Sigmoid colon (tissue), 7 donors: ENCODE data around the gene TNNC2. TPM values are rescaled to one million over a fixed set of nuclear protein-coding genes. Genes with fewer than 3 reads are reported as not detected.

Experiments
- DNase-seq: peaks from one replicate; pipeline ENCODE4 v3.0.0-alpha.2; 2019
- H3K27ac ChIP-seq, 4 donors: fragments of 200-600 bp; sonication (generic); one replicate each; pipeline ENCODE4 v1.5.1; 2016 to 2019; ENCODE audit warnings: mild to moderate bottlenecking in 1 of 4
- H3K27me3 ChIP-seq, 3 donors: fragments of 200-600 bp; sonication (generic); one replicate each; pipeline ENCODE4 v1.5.1; 2019; ENCODE audit warnings: mild to moderate bottlenecking in 1 of 3
- H3K36me3 ChIP-seq, 4 donors: fragments of 200-600 bp; sonication (generic); one replicate each; pipeline ENCODE4 v1.5.1; 2016 to 2019
- H3K4me1 ChIP-seq, 4 donors: fragments of 200-600 bp; sonication (generic); one replicate each; pipeline ENCODE4 v1.5.1; 2017 to 2019
- H3K4me3 ChIP-seq, 4 donors: fragments of 200-600 bp; sonication (generic); one replicate each; pipeline ENCODE4 v1.5.1; 2017 to 2019; ENCODE audit warnings: mild to moderate bottlenecking in 2 of 4, moderate library complexity in 1 of 4
- H3K9me3 ChIP-seq, 4 donors: fragments of 200-600 bp in 3 of 4; sonication (generic) in 3 of 4; one replicate each; pipeline versions ENCODE4 v1.5.1 to v1.6.1; 2013 to 2019
- EP300 ChIP-seq, 4 donors: sonication (generic); formaldehyde crosslinking; IDR thresholded peaks; one replicate each; pipeline ENCODE4 v1.6.1; 2017; ENCODE audit warnings: antibody characterized with exemption in 4 of 4
- POLR2A ChIP-seq, 2 donors: fragments of 450-650 bp; IDR thresholded peaks; one replicate each; pipeline ENCODE4 v1.6.1; 2016; ENCODE audit warnings: antibody characterized with exemption in 2 of 2, mild to moderate bottlenecking in 2 of 2, moderate library complexity in 2 of 2
- POLR2AphosphoS5 ChIP-seq, 4 donors: sonication (generic); formaldehyde crosslinking; IDR thresholded peaks; one replicate each; pipeline ENCODE4 v1.6.1; 2017; ENCODE audit warnings: antibody characterized with exemption in 4 of 4
- WGBS, 2 donors: extraction: QIAGEN DNeasy Blood & Tissue Kit; methylation state at CpG; one replicate each; pipeline ENCODE4 v1.1.7; 2013; 5-methylcytosine and 5-hydroxymethylcytosine counted together
- intact Hi-C: fragments of 100-400 bp; cut with DNase I; formaldehyde crosslinking; loops from one replicate; pipeline ENCODE4 v1.15.1; 2023
- polyA plus RNA-seq, 3 donors: library from polyadenylated mRNA; stranded (reverse); fragments of 200-250 nt; gene quantifications; one replicate each; pipeline ENCODE4 v1.2.3, GENCODE V29; 2013
- total RNA-seq, 4 donors: library from RNA; depleted of rRNA; stranded (reverse); fragments of >200 nt; gene quantifications; one replicate each; pipeline ENCODE4 v1.1.0, GENCODE V29; 2016
- TF ChIP-seq, protein P1 (sequence below), 4 experiments: fragments of 450-650 bp in 3 of 4; fragments of 200-600 bp in 1 of 4; IDR thresholded peaks; one replicate each; pipeline ENCODE4 v1.5.1; 2016 to 2019; ENCODE audit warnings: antibody characterized with exemption in 4 of 4, mild to moderate bottlenecking in 3 of 4, moderate library complexity in 2 of 4
- donor health status: healthy with polysubstance abuse.
- donor health status: Bipolar disorder and iron deficiency.
- donor health status: healthy.

Gene TNNC2
- total and polyA plus RNA-seq, 7 donors = 0.95 to 15.6 (median 2.9) TPM; not detected in 2

GRCh38 chr20:45867819-45868176, 40.7 kb upstream of the TNNC2 start:
- H3K27ac ChIP-seq = peak overlapping the region in 2 of 4 donors; percentile 12 to 47
- no peak for TF ChIP-seq EP300 (IDR thresholded peaks at IDR 0.05)
- no peak for TF ChIP-seq POLR2AphosphoS5 (IDR thresholded peaks at IDR 0.05)
- TF ChIP-seq, protein P1, sequence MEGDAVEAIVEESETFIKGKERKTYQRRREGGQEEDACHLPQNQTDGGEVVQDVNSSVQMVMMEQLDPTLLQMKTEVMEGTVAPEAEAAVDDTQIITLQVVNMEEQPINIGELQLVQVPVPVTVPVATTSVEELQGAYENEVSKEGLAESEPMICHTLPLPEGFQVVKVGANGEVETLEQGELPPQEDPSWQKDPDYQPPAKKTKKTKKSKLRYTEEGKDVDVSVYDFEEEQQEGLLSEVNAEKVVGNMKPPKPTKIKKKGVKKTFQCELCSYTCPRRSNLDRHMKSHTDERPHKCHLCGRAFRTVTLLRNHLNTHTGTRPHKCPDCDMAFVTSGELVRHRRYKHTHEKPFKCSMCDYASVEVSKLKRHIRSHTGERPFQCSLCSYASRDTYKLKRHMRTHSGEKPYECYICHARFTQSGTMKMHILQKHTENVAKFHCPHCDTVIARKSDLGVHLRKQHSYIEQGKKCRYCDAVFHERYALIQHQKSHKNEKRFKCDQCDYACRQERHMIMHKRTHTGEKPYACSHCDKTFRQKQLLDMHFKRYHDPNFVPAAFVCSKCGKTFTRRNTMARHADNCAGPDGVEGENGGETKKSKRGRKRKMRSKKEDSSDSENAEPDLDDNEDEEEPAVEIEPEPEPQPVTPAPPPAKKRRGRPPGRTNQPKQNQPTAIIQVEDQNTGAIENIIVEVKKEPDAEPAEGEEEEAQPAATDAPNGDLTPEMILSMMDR (IDR thresholded peaks at IDR 0.05) = no peak
- TF ChIP-seq POLR2A (IDR thresholded peaks at IDR 0.05) = no peak
- no peaks in the 10 kb centered on the region for H3K27me3 ChIP-seq
- H3K4me3 ChIP-seq = no peak overlapping the region
- peaks cover 0 to 14% (median 6%) of the 10 kb centered on the region in 4 donors for H3K4me1 ChIP-seq
- no peak for DNase-seq
- H3K9me3 ChIP-seq = no peaks in the 10 kb centered on the region
- intact Hi-C loops = no loop called here
- H3K36me3 ChIP-seq = no peaks in the 10 kb centered on the region

GRCh38 chr20:45867136-45867818, 40.2 kb upstream of the TNNC2 start:
- Histone ChIP-seq H3K27me3 (no peaks in the 10 kb centered on the region), H3K27ac (peak overlapping the region in 2 of 4 donors; percentile 12 to 47)

DNA sequence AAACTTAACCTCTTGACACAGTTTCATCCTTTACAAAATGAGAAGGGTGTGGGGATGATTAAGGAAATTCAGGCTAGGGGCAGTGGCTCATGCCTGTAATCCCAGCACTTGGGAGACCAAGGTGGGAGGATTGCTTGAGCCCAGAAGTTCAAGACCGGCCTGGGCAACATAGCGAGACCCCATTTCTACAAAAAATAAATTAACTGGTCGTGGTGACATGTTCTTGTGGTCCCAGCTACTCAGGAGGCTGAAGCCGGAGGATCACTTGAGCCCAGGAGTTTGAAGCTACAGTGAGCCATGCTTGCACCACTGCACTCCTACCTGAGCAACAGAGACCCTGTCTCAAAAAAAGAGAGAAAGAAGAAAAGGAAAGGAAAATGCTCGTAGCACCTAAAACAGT, 39.3 kb upstream of the TNNC2 start:
- H3K27me3 ChIP-seq = no peaks in the 10 kb centered on the region
- H3K36me3 ChIP-seq = no peaks in the 10 kb centered on the region
- peak; percentile 38 for DNase-seq
- intact Hi-C loops = no loop called here
- no peaks in the 10 kb centered on the region for H3K9me3 ChIP-seq
- peaks cover 0 to 14% (median 6%) of the 10 kb centered on the region in 4 donors for H3K4me1 ChIP-seq
- H3K27ac ChIP-seq = no peak overlapping the region
- WGBS, 2 donors = 93 to 96% methylated on average over 5 of the region's 5 CpGs
- no peak overlapping the region for H3K4me3 ChIP-seq
- TF ChIP-seq EP300 (IDR thresholded peaks at IDR 0.05) (no peak), POLR2AphosphoS5 (IDR thresholded peaks at IDR 0.05) (no peak), POLR2A (IDR thresholded peaks at IDR 0.05) (no peak)
- TF ChIP-seq, protein P1 (IDR thresholded peaks at IDR 0.05) = no peak

More at GRCh38 chr20:45867136-45867818, 40.2 kb upstream of the TNNC2 start:
- Histone ChIP-seq H3K36me3 (no peaks in the 10 kb centered on the region), H3K4me3 (no peak overlapping the region), H3K9me3 (no peaks in the 10 kb centered on the region), H3K4me1 (peaks cover 0 to 14% (median 6%) of the 10 kb centered on the region in 4 donors)
- DNase-seq = peak; percentile 9
- intact Hi-C loops = no loop called here
- TF ChIP-seq POLR2A (IDR thresholded peaks at IDR 0.05) (no peak), EP300 (IDR thresholded peaks at IDR 0.05) (no peak), POLR2AphosphoS5 (IDR thresholded peaks at IDR 0.05) (no peak)
- TF ChIP-seq, protein P1 (IDR thresholded peaks at IDR 0.05) = no peak
- 35 to 73% methylated on average over 6 of the region's 6 CpGs for WGBS, 2 donors

DNA sequence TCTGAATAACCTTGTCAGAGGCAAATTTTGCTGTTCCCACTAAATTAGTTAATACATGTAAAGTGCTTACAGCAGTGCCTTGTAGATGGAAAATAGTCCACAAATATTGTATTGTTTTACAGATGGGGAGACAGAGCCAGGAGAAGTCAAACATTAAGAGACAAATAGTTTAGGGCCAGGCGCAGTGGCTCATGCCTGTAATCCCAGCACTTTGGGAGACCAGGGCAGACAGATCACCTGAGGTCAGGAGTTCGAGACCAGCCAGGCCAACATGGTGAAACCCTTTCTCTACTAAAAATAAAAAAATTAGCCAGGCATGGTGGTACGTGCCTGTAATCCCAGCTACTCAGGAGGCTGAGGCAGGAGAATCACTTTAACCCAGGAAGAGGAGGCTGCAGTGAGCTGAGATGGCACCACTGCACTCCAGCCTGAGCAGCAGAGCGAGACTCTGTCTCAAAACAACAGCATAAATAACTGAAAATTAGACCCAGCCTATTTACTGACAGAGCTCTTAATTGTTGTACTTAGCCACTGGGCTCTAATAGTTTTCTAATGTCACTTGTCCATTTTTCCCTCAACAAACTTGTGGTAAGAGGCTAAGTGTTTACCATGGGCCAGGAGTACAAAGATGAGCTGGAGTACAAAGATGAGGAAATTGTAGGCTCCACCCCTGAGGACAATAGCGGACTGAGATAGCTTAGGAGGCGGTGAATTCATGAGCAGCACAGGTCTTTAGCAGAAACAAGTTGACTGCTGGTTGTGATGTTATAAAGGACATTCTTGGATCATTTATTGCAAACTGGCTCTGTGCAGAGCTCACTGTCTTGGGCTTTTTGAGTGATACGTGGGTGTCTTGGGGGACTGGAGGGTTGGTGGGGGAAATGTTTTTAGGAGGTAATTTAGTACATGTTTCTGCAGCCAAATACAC, 36.7 kb upstream of the TNNC2 start:
- Histone ChIP-seq H3K27me3 (no peaks in the 10 kb centered on the region), H3K4me3 (no peak overlapping the region), H3K27ac (no peak overlapping the region), H3K4me1 (peaks cover 0 to 18% (median 8%) of the 10 kb centered on the region in 4 donors), H3K9me3 (no peaks in the 10 kb centered on the region), H3K36me3 (no peaks in the 10 kb centered on the region)
- intact Hi-C loops = no loop called here
- TF ChIP-seq POLR2AphosphoS5 (IDR thresholded peaks at IDR 0.05) (no peak), EP300 (IDR thresholded peaks at IDR 0.05) (no peak), POLR2A (IDR thresholded peaks at IDR 0.05) (no peak)
- TF ChIP-seq, protein P1 (IDR thresholded peaks at IDR 0.05) = no peak
- WGBS, 2 donors = 65 to 87% methylated on average over 7 of the region's 7 CpGs
- no peak for DNase-seq
